ENCODE data around the gene GPR142.

- TF ChIP-seq POLR2A (IDR thresholded peaks at IDR 0.05; ENCODE audit: low read length): no peak
- no peak for TF ChIP-seq GATA1 (IDR thresholded peaks at IDR 0.05; ENCODE audit: low read depth, low read length)
Observed at GRCh38 chr17:74372426-74372825, 5.1 kb downstream of the GPR142 start.
